Measurements from ENCODE around the gene SYNE3. TPM values are rescaled to one million over a fixed set of nuclear protein-coding genes. Genes with fewer than 3 reads are reported as not detected.
A peak's percentile ranks its signal among the peaks of the same experiment; 100 is the strongest.

Gene SYNE3
- total and polyA plus RNA-seq, 2 donors (not counting 1 experiment from before 2014, with no cell fraction given), result 4.9 to 24.1 TPM

DNA sequence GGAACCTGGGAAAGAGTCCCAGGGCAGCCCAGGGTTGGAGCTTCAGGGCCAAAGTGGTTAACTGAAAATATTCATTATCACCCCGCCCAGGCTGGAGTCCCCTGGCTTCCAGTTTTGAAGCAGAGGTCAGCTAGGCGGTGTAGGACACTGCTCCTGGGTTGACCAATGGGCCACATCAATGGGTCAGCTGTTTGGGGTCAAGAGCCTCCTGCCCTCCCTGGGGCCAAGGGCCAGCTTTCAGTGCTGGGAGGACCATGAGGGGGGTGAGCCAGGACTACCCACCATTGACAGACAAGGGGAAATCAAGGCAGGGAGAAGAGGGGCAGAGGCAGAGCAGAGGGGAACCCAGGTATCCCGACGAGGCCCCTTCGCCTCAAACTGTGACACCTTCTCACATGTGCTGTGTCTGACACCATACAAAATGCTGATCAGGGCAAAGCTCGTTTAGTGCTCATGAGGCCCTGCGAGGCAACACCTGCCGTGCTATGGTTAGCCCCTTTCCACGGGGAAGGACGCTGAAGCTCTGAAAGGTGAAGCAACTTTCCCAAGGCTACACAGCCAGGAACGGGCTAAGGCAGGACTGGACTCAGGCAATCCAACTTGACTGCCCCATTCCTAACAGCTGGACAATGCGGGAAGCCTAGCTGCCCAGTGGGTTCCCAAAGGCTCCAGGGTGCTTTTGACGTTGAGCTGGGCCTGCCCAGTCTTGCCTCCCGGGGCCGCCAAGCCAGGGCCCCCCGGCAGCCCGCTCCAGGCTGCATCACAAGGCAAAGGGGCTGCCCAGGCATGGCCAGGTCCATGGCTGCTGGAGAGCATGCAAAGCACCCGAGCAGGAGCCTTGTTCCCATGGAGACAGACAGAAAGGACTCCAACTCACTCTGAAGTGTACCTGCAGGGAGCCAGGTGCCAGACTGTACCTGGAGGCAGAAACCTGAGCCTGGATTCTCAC, 2.0 kb downstream of the SYNE3 start:
- no peaks in the 10 kb centered on the region for H4K20me1 ChIP-seq (ENCODE audit: control insufficient read depth, extremely low read depth, insufficient read depth, low read length)
- peak overlapping the region; percentile 79 for H3K4me2 ChIP-seq (ENCODE audit: extremely low read depth, insufficient read depth, low read length)
- H3K9me3 ChIP-seq (ENCODE audit: control insufficient read depth, insufficient read depth, low read depth, low read length), result no peaks in the 10 kb centered on the region
- no peak for TF ChIP-seq EZH2 (IDR thresholded peaks at IDR 0.05; ENCODE audit: low read length, missing control alignments)
- TF ChIP-seq, protein P1, sequence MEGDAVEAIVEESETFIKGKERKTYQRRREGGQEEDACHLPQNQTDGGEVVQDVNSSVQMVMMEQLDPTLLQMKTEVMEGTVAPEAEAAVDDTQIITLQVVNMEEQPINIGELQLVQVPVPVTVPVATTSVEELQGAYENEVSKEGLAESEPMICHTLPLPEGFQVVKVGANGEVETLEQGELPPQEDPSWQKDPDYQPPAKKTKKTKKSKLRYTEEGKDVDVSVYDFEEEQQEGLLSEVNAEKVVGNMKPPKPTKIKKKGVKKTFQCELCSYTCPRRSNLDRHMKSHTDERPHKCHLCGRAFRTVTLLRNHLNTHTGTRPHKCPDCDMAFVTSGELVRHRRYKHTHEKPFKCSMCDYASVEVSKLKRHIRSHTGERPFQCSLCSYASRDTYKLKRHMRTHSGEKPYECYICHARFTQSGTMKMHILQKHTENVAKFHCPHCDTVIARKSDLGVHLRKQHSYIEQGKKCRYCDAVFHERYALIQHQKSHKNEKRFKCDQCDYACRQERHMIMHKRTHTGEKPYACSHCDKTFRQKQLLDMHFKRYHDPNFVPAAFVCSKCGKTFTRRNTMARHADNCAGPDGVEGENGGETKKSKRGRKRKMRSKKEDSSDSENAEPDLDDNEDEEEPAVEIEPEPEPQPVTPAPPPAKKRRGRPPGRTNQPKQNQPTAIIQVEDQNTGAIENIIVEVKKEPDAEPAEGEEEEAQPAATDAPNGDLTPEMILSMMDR (conservative IDR thresholded peaks at IDR 0.05 in 1 of 2, IDR thresholded peaks at IDR 0.05 in 1 of 2; ENCODE audit: low read depth in 1 of 2, low read length in 2 of 2), result no peak
- H3K27me3 ChIP-seq (ENCODE audit: control insufficient read depth, insufficient read depth, low read length), result no peaks in the 10 kb centered on the region
- peaks cover 15% of the 10 kb centered on the region for H3K4me1 ChIP-seq (ENCODE audit: control insufficient read depth, extremely low read depth, insufficient read depth, low read length)
- no peak overlapping the region for H2AFZ ChIP-seq (ENCODE audit: low read length)
- no peaks in the 10 kb centered on the region for H3K36me3 ChIP-seq (ENCODE audit: control insufficient read depth, insufficient read depth, low read length)
- no peak overlapping the region for H3K9ac ChIP-seq (ENCODE audit: insufficient read depth, low read length)
- peaks cover 16% of the 10 kb centered on the region for H3K79me2 ChIP-seq (ENCODE audit: control insufficient read depth, insufficient read depth, low read length)
- DNase-seq (ENCODE audit: low read depth in 2 of 2), result no peak
- H3K27ac ChIP-seq (ENCODE audit: insufficient read depth, low read length), result no peak overlapping the region
- peak overlapping the region in 3 of 4 experiments; percentile 47 to 73 (median 72) for H3K4me3 ChIP-seq (replicated peaks in 1 of 4; ENCODE audit: control extremely low read depth in 1 of 4, insufficient read depth in 1 of 4, low read depth in 3 of 4, low read length in 4 of 4)

DNA sequence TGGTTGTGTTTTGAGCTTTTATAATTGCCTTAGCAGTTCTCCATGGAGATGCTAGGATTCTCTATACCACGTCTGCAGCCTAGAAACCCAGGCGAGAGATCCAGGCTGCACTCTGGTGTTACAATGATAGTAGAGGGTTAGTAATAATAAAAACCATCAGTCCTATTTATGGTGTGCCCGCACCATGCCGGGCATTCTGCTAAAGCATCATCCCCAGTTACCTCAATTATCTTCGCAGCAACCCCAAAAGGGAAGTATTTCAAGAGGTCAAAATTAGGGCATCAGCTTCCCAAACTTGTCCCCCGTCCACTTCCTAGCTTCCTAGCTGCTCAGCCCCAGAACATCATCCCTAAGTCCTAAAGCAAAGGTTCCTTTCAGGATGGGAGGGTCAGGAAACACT, 3.2 kb downstream of the SYNE3 start:
- no peak overlapping the region for H2AFZ ChIP-seq (ENCODE audit: low read length)
- H3K9ac ChIP-seq (ENCODE audit: insufficient read depth, low read length), result no peak overlapping the region
- no peaks in the 10 kb centered on the region for H3K27me3 ChIP-seq (ENCODE audit: control insufficient read depth, insufficient read depth, low read length)
- TF ChIP-seq, protein P1 (conservative IDR thresholded peaks at IDR 0.05 in 1 of 2, IDR thresholded peaks at IDR 0.05 in 1 of 2; ENCODE audit: low read depth in 1 of 2, low read length in 2 of 2), result no peak
- no peak for TF ChIP-seq EZH2 (IDR thresholded peaks at IDR 0.05; ENCODE audit: low read length, missing control alignments)
- no peaks in the 10 kb centered on the region for H4K20me1 ChIP-seq (ENCODE audit: control insufficient read depth, extremely low read depth, insufficient read depth, low read length)
- H3K79me2 ChIP-seq (ENCODE audit: control insufficient read depth, insufficient read depth, low read length), result peaks cover 21% of the 10 kb centered on the region
- H3K4me3 ChIP-seq (replicated peaks in 1 of 4; ENCODE audit: control extremely low read depth in 1 of 4, insufficient read depth in 1 of 4, low read depth in 3 of 4, low read length in 4 of 4), result no peak overlapping the region
- no peak overlapping the region for H3K4me2 ChIP-seq (ENCODE audit: extremely low read depth, insufficient read depth, low read length)
- DNase-seq (ENCODE audit: low read depth in 2 of 2), result no peak
- peaks cover 15% of the 10 kb centered on the region for H3K4me1 ChIP-seq (ENCODE audit: control insufficient read depth, extremely low read depth, insufficient read depth, low read length)
- no peaks in the 10 kb centered on the region for H3K9me3 ChIP-seq (ENCODE audit: control insufficient read depth, insufficient read depth, low read depth, low read length)
- H3K27ac ChIP-seq (ENCODE audit: insufficient read depth, low read length), result no peak overlapping the region
- no peaks in the 10 kb centered on the region for H3K36me3 ChIP-seq (ENCODE audit: control insufficient read depth, insufficient read depth, low read length)

DNA sequence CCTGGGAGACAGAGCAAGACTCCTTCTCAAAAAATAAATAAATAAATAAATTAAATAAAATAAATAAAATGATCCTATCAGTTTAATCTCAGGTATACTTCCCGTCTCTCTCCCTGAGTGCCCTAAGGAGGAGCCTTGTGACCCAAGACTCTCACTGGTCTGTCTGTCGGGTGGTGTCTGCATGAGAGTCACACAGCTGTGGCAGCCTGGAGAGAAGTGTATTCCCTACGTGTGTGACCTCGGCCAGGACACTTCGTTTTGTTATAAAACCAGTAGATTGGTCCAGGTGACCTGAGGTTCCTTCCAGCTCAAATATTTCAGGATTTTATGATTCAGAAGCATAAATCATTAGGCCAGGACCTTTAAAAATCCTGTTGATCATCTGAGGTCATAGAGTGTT, 4.8 kb downstream of the SYNE3 start:
- no peak for DNase-seq (ENCODE audit: low read depth in 2 of 2)

More for the DNA sequence above, 4.8 kb downstream of the SYNE3 start:
- Histone ChIP-seq H3K27me3 (ENCODE audit: control insufficient read depth, insufficient read depth, low read length) (no peaks in the 10 kb centered on the region), H3K4me1 (ENCODE audit: control insufficient read depth, extremely low read depth, insufficient read depth, low read length) (peaks cover 15% of the 10 kb centered on the region), H3K79me2 (ENCODE audit: control insufficient read depth, insufficient read depth, low read length) (peaks cover 23% of the 10 kb centered on the region), H3K9ac (ENCODE audit: insufficient read depth, low read length) (no peak overlapping the region), H4K20me1 (ENCODE audit: control insufficient read depth, extremely low read depth, insufficient read depth, low read length) (no peaks in the 10 kb centered on the region), H3K36me3 (ENCODE audit: control insufficient read depth, insufficient read depth, low read length) (no peaks in the 10 kb centered on the region), H3K27ac (ENCODE audit: insufficient read depth, low read length) (no peak overlapping the region), H3K4me3 (replicated peaks in 1 of 4; ENCODE audit: control extremely low read depth in 1 of 4, insufficient read depth in 1 of 4, low read depth in 3 of 4, low read length in 4 of 4) (no peak overlapping the region), H3K9me3 (ENCODE audit: control insufficient read depth, insufficient read depth, low read depth, low read length) (no peaks in the 10 kb centered on the region), H3K4me2 (ENCODE audit: extremely low read depth, insufficient read depth, low read length) (no peak overlapping the region), H2AFZ (ENCODE audit: low read length) (no peak overlapping the region)
- TF ChIP-seq, protein P1 (conservative IDR thresholded peaks at IDR 0.05 in 1 of 2, IDR thresholded peaks at IDR 0.05 in 1 of 2; ENCODE audit: low read depth in 1 of 2, low read length in 2 of 2), result no peak
- no peak for TF ChIP-seq EZH2 (IDR thresholded peaks at IDR 0.05; ENCODE audit: low read length, missing control alignments)
